ENCODE measurements around the gene USP24. TPM values are rescaled to one million over a fixed set of nuclear protein-coding genes. Genes with fewer than 3 reads are reported as not detected.

USP24 gene
- total RNA-seq, 1 experiment from 2014 or later = 45.7 TPM

DNA sequence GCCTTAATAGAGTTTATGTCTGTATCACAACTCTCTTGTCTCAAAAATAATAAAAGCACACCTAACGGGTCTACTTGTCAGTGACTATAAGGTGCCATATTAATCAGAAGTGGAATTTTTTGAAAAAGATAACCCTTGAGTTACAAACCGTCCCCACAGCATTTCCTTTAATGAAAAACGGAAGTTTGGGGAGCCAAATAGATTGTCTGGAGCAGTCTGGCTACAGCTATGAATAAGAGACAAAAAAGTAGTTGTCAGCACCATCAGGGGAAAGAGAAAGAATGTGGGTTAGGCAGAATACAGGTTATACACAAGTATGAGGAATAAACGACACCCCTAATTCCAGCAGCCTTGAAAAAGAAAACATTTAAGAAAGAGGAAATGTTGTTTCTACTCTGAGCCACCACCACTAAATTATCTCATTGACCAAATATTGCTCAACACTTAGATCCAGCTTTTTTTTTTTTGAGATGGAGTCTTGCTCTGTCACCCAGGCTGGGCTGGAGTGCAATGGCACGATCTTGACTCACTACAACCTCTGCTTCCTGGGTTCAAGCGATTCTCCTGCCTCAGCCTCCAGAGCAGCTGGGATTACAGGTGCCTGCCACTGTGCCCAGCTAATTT is 29.4 kb upstream of the USP24 start:
- H3K27me3 Mint-ChIP-seq (ENCODE audit: insufficient read depth, unreplicated experiment) = no peaks in the 10 kb centered on the region
- CTCF ChIA-PET = interaction anchor here (0.6 to 1.5 kb wide), 2 partner anchors 9 to 33 kb away, joined by 3 read pairs; no protein-coding TSS in a partner anchor
- peak overlapping the region; percentile 41 for H3K27ac Mint-ChIP-seq (ENCODE audit: low read depth, unreplicated experiment)
- TF ChIP-seq, protein P1, sequence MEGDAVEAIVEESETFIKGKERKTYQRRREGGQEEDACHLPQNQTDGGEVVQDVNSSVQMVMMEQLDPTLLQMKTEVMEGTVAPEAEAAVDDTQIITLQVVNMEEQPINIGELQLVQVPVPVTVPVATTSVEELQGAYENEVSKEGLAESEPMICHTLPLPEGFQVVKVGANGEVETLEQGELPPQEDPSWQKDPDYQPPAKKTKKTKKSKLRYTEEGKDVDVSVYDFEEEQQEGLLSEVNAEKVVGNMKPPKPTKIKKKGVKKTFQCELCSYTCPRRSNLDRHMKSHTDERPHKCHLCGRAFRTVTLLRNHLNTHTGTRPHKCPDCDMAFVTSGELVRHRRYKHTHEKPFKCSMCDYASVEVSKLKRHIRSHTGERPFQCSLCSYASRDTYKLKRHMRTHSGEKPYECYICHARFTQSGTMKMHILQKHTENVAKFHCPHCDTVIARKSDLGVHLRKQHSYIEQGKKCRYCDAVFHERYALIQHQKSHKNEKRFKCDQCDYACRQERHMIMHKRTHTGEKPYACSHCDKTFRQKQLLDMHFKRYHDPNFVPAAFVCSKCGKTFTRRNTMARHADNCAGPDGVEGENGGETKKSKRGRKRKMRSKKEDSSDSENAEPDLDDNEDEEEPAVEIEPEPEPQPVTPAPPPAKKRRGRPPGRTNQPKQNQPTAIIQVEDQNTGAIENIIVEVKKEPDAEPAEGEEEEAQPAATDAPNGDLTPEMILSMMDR (IDR thresholded peaks at IDR 0.05; ENCODE audit: unreplicated experiment) = no peak
- peak; percentile 27 for DNase-seq (ENCODE audit: unreplicated experiment)
- POLR2A ChIA-PET = interaction anchor here (0.6 to 3.2 kb wide), 8 partner anchors 14 to 1169 kb away, joined by 3 to 16 read pairs (median 4); partner anchors contain the start of gene USP24
- H3K4me1 Mint-ChIP-seq (ENCODE audit: insufficient read depth, unreplicated experiment) = peaks cover 23% of the 10 kb centered on the region
- no peaks in the 10 kb centered on the region for H3K9me3 Mint-ChIP-seq (ENCODE audit: unreplicated experiment)
- intact Hi-C loops (cut with micrococcal nuclease) = no loop called here
- H3K36me3 Mint-ChIP-seq (ENCODE audit: insufficient read depth, unreplicated experiment) = no peaks in the 10 kb centered on the region
- H3K4me3 Mint-ChIP-seq (ENCODE audit: unreplicated experiment) = no peak overlapping the region
- BruUV-seq (replicated peaks) = no TSS peak

DNA sequence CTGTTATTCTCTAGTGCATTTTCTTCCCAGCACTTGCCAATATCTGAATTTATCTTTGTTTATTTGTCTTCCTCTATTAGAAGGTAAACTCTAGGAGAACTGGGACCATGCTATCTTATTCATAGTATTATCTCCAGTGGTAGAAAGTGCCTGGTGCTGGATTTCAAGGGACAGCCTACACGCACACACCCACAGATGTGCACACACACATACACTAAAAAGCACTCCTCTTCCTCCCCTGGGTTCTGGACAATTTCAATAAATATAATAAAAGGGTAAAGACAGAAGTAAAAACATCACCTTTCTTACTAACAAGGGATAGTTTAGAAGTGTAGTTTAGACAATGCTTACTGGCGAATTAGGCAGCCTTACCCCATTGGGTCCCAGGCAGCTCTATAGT is 28.5 kb upstream of the USP24 start:
- H3K4me3 Mint-ChIP-seq (ENCODE audit: unreplicated experiment) = no peak overlapping the region
- H3K27ac Mint-ChIP-seq (ENCODE audit: low read depth, unreplicated experiment) = no peak overlapping the region
- intact Hi-C loops (cut with micrococcal nuclease) = no loop called here
- TF ChIP-seq, protein P1 (IDR thresholded peaks at IDR 0.05; ENCODE audit: unreplicated experiment) = no peak
- DNase-seq (ENCODE audit: unreplicated experiment) = no peak
- POLR2A ChIA-PET = interaction anchor here (1.2 to 3.2 kb wide), 3 partner anchors 13 to 30 kb away, joined by 5 to 16 read pairs (median 10); no protein-coding TSS in a partner anchor
- H3K36me3 Mint-ChIP-seq (ENCODE audit: insufficient read depth, unreplicated experiment) = no peaks in the 10 kb centered on the region
- no peaks in the 10 kb centered on the region for H3K27me3 Mint-ChIP-seq (ENCODE audit: insufficient read depth, unreplicated experiment)
- BruUV-seq (replicated peaks) = no TSS peak
- CTCF ChIA-PET = interaction anchor here (1.0 kb wide), 1 partner anchor 34 kb away, joined by 3 read pairs; no protein-coding TSS in a partner anchor
- no peaks in the 10 kb centered on the region for H3K9me3 Mint-ChIP-seq (ENCODE audit: unreplicated experiment)
- H3K4me1 Mint-ChIP-seq (ENCODE audit: insufficient read depth, unreplicated experiment) = peaks cover 23% of the 10 kb centered on the region

- Mint-ChIP-seq H3K4me1 (ENCODE audit: insufficient read depth, unreplicated experiment) (peaks cover 18% of the 10 kb centered on the region), H3K9me3 (ENCODE audit: unreplicated experiment) (no peaks in the 10 kb centered on the region), H3K27ac (ENCODE audit: low read depth, unreplicated experiment) (no peak overlapping the region), H3K36me3 (ENCODE audit: insufficient read depth, unreplicated experiment) (no peaks in the 10 kb centered on the region), H3K4me3 (ENCODE audit: unreplicated experiment) (no peak overlapping the region), H3K27me3 (ENCODE audit: insufficient read depth, unreplicated experiment) (no peaks in the 10 kb centered on the region)
- ChIA-PET POLR2A (interaction anchor here (0.6 kb wide), 1 partner anchor 485 kb away, joined by 3 read pairs; no protein-coding TSS in a partner anchor), CTCF (interaction anchor here (0.7 to 1.1 kb wide), 3 partner anchors 100 to 1349 kb away, joined by 3 read pairs; no protein-coding TSS in a partner anchor)
- TF ChIP-seq, protein P1 (IDR thresholded peaks at IDR 0.05; ENCODE audit: unreplicated experiment) = no peak
- no peak for DNase-seq (ENCODE audit: unreplicated experiment)
- intact Hi-C loops (cut with micrococcal nuclease) = no loop called here
- no TSS peak for BruUV-seq (replicated peaks)
Measured at GRCh38 chr1:55239548-55239947, 24.4 kb upstream of the USP24 start.

DNA sequence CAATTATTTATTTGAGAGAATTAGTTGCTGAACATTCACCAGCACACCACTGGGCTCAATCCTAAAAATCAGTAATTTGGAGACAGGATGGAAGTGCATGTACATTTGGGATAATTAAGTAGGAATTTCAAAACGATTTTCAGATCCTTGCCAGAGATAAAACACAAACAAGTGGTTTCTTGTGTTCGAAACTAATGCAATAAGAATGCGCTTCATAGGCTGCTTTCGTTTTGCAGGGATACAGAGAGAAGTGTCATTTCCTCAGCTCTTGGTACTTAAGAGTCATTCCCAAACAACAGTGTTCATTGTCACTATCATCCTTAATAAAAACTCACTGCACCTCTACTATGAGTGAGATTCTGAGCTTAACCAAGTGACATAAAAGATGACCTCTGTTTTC is 20.6 kb upstream of the USP24 start:
- peak; percentile 62 for DNase-seq (ENCODE audit: unreplicated experiment)
- TF ChIP-seq, protein P1 (IDR thresholded peaks at IDR 0.05; ENCODE audit: unreplicated experiment) = no peak
- H3K27ac Mint-ChIP-seq (ENCODE audit: low read depth, unreplicated experiment) = peak overlapping the region; percentile 65
- CTCF ChIA-PET = interaction anchor here (0.5 to 1.9 kb wide), 7 partner anchors 9 to 1350 kb away, joined by 3 to 6 read pairs (median 3); no protein-coding TSS in a partner anchor
- no peaks in the 10 kb centered on the region for H3K36me3 Mint-ChIP-seq (ENCODE audit: insufficient read depth, unreplicated experiment)
- peak overlapping the region; percentile 59 for H3K4me3 Mint-ChIP-seq (ENCODE audit: unreplicated experiment)
- H3K4me1 Mint-ChIP-seq (ENCODE audit: insufficient read depth, unreplicated experiment) = peaks cover 26% of the 10 kb centered on the region
- POLR2A ChIA-PET = interaction anchor here (0.7 to 2.7 kb wide), 6 partner anchors 10 to 1295 kb away, joined by 3 to 26 read pairs (median 4); partner anchors contain the start of gene USP24
- no peaks in the 10 kb centered on the region for H3K9me3 Mint-ChIP-seq (ENCODE audit: unreplicated experiment)
- intact Hi-C loops (cut with micrococcal nuclease) = no loop called here
- no TSS peak for BruUV-seq (replicated peaks)
- no peaks in the 10 kb centered on the region for H3K27me3 Mint-ChIP-seq (ENCODE audit: insufficient read depth, unreplicated experiment)
